ELR (cell line): ENCODE results near the gene CDH23.
A peak's percentile ranks its signal among the peaks of the same experiment; 100 is the strongest.

ENCODE experiments used
- DNase-seq: peaks from one replicate; pipeline ENCODE4 v3.0.0-alpha.2; 2015; ENCODE audit warnings: low read depth

CDH23 gene

DNA sequence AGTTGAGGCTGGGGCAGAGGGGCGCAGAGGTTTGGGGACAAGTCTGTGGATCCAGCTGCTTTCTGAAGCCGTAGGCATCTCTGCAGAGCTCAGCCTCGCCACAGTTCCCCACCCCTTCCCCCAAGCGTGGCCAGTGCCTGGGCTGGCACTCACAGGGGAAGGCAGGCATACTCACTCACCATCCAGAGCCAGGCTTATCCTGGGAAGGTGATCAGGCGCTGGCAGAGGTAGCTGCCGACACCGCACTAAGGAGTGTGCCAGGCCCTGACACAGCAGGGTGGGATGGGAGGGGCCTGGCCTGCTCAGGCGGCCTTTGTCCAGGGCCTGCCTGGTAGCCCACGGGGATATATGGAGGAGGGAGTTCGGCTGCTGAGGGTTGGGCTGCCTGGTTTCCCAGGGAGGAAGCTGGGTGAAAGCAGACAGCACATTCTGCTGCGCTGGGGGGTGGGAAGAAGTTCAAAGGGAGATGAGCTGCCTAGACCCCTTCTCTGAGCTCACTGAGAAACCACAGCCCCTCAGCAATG lies 360.7 kb downstream of the CDH23 start:
- DNase-seq = no peak

DNA sequence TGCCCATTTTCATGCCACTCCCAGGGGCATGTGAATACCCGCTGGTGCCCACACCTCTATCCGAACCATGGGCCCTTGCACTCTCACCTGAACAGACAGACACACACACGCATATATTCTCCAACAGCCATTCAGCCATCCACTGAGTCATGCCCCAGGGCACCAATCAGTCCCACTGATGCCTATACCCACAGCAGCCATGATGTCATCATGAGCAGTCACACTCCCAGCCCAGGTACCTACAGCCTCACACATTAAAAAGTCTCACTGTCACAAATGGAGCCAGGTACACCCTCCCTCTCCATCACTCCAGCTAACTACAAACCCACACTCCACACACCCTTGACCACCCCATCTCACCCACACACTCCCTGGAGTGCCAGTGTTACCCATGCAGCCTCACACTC lies 364.4 kb downstream of the CDH23 start:
- DNase-seq = peak; percentile 60

- no peak for DNase-seq
Measured at GRCh38 chr10:71761541-71762113, 364.9 kb downstream of the CDH23 start.

GRCh38 chr10:71762324-71762723 lies 365.6 kb downstream of the CDH23 start:
- DNase-seq = no peak

DNA sequence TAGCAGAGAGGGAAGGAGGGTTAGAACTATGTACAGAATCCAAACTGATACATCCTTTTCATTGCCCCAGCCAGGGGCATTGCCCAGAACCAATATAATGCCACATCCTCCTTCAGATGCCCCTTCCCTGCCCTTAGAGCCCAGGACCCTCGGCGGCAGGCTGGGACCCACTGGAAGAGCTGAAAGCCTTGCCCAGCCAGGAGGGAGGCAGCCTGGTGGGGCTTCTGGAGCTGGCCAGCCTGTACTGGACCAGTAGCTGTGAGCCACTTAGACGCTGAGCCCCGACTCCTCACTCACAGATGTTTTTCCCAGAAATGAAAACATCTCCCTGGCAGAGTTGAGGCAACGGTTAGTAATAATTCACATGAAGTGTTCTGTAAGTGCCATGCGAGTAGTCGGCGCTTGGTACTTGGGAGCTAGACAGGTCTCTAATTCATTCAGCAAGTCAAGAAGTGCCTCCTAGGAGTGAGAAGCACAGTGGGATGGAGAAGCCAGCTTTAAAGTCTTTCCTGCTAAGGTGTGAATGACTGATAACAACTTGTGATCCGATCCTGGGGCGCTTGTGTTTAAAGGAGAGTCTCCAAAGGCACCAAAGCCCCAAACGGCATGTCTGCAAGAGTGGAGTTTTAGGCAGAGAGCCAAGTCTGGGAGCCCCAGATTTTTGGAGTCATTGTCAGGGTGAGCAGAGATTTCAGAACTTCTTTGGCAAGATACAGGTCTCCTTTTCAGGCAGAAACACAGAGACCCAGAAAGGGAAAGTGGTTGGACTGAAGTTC lies 366.8 kb downstream of the CDH23 start:
- no peak for DNase-seq

DNA sequence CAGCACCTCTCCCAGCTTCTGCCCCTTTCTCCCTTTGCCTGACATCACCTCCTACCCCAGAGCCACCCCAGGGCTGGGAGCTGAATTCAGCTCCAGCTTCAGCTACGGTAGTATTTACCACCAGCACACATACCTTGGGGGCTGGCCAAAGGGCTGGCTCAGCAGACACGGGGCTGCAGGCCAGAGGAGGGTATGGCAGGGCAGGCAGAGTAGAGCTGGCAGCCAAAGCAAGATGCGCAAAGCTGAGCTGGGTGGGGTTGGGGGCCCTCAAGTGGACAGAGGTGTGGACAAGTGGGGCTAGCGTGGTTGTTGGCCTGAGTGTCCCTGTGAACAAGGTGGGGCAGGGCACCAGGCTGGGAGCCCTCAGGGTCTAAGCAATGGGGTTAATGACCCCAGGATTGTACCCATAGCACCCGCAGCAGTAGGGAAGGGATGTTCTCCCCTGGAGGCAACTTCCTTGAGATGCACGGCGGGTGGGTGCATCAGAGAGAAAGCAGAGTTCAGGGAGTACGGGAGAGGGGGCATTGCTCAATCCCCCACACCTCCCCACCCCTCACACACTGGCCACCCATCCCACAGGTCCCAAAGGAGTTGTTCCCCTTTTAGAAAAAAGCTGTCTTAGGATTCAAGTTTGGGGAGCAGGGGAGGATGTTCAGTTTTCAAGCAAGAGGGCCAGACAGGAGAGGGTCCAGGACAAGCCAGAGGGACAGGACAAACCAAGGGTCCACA lies 368.6 kb downstream of the CDH23 start:
- DNase-seq = peak; percentile 27

- no peak for DNase-seq
Measured at GRCh38 chr10:71765906-71766716, 369.4 kb downstream of the CDH23 start.

- peak; percentile 99 for DNase-seq
Measured at GRCh38 chr10:71766717-71767419, 370.1 kb downstream of the CDH23 start.

GRCh38 chr10:71767420-71768035 lies 370.8 kb downstream of the CDH23 start:
- peak; percentile 76 for DNase-seq

DNA sequence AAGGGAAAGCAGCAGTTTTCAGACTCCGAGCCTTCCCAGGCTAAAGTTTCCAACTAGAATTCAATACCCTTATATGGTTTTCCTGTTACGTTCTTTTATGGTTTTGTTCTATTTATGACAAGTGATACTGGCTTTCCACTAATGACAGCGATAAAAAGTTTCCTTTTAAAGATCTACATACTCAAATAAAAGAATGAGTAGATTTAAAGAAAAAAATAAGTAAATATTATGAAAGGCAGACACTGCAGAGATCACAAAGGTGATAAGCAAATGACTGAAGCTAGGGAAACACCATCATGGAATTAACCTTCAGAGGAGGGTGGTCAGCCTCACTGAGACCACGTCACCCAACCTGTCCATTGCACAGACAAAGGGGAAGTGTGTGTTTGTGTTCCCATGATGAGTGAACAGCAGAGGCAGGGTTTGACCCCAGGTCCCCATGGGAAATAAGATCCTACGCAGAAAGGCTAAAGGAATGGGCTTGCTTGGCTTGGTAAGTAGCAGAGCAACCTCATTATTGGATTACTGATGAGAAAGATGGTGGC lies 372.6 kb downstream of the CDH23 start:
- peak; percentile 30 for DNase-seq

GRCh38 chr10:71770255-71770654 lies 373.5 kb downstream of the CDH23 start:
- no peak for DNase-seq

- DNase-seq = no peak
Measured at GRCh38 chr10:71770789-71771188, 374.1 kb downstream of the CDH23 start.

DNA sequence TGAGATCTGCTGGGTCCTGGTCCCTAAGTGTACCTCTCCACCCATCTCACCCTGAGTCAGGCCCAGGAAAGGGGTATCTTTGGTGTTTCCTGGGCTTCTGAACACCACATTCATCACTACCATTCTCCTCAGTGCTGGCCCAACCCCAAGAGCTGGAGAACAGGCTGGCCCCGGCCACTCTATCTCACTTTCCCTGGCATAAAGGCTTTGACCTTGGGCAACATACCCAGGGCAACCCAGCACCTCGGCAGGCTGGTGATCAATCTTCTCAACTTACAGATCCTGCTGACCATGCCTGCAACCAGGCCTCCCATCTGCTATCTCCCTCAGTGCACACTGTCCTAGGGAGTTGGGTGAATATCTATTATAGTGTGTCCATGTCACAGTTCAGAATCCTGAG lies 374.5 kb downstream of the CDH23 start:
- DNase-seq = no peak

- DNase-seq = peak; percentile 76
Measured at GRCh38 chr10:71771821-71772617, 375.3 kb downstream of the CDH23 start.

- DNase-seq = no peak
Measured at GRCh38 chr10:71772832-71773220, 376.1 kb downstream of the CDH23 start.

- peak; percentile 82 for DNase-seq
Measured at GRCh38 chr10:71773221-71773971, 376.7 kb downstream of the CDH23 start, which contains the start of gene VSIR. VSIR (minus strand) TSS chr10:71773520; CDS start chr10:71773439, 81 bp downstream.

DNA sequence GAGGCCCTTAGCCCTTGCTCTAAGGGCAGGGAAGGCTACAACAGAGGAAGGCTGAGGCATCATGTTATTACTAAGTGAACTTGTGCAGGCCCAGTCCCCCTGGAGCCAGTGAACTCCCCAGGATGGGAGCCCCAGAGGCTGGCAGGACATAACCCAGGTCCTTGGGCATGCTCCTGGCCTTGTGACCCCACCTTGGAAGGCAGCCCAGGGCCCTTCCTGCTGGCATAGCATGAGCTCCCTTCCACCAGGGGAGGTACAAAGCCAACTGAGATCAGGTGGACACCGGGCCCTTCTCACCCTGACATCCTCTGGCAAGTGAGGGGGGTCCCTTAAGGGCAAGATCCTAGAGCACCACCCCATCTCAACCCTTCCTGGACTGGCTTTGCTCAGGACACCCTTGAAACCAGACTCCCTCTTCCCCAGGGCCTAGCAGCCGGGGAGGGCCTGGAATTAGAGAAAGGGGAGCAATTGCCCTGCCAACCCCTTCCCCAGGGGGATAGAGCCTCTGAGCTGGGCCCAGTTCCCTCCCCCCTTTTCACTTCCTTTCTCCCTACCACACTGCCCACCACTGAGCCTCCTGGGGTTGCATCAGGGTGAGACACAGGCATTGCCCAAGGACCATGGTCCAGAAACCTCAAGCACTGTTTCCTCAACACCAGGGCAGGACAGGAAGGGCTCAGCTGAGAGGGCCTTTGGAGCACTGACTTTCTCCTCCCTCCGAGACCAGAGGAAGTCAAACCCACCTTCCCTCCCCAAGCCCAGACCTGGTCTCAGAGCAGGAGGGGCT lies 378.4 kb downstream of the CDH23 start:
- DNase-seq = no peak

DNA sequence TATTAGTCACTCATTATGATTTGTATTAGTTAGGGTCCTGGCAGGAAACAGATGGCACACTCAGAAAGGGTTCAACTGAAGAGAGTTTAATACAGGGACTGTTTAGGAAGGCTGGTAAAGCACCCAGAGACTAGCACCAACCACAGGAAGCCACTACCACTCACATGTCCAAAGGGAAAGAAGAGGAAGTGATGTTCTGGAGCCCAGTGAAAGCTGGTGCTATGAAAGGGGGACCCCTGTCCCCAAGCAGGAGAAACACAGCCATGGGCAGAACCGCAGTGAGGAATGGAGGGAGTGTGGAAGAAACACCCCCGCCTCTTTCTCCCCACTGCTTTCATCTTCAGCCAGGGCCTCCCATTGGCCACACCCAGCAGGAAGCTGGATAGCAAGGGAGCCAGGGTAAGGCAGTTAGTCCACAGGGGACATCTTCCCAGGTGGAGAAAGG lies 379.8 kb downstream of the CDH23 start:
- DNase-seq = no peak
